Caco-2 (cell line): ENCODE measurements around the gene SEC61B. TPM values are rescaled to one million over a fixed set of nuclear protein-coding genes. Genes with fewer than 3 reads are reported as not detected.

ENCODE experiments used
- BruUV-seq: library from RNA; stranded (reverse); fragments of 400-500 nt; replicated peaks from 2 replicates; lab custom pipeline; 2021; lab: Mats Ljungman, UMichigan
- CTCF ChIA-PET: fragments of 300-600 bp; sonication (Branson Sonifier 250); formaldehyde crosslinking; loops from one replicate; lab custom pipeline; 2022; ENCODE audit warnings: antibody characterized with exemption; lab: Charles Lee
- POLR2A ChIA-PET: fragments of 300-600 bp; sonication (Branson Sonifier 250); formaldehyde crosslinking; loops from one replicate; lab custom pipeline; 2022; ENCODE audit warnings: antibody characterized with exemption; lab: Charles Lee
- DNase-seq, 2 experiments: peaks; one replicate each; pipeline versions ENCODE4 v3.0.0 to v3.0.0-alpha.2; 2020 to 2022
- H3K27me3 ChIP-seq: replicated peaks from 2 replicates; pipeline ENCODE4 v1.6.0; 2011; ENCODE audit warnings: low read length; ENCODE audit not compliant: control insufficient read depth, insufficient read depth
- H3K36me3 ChIP-seq: 2 replicates; pipeline ENCODE4 v1.5.1; 2011; ENCODE audit warnings: low read length; ENCODE audit not compliant: control insufficient read depth, insufficient read depth
- H3K4me1 ChIP-seq: fragments of 250-450 bp; sonication (Bioruptor Pico); 2 replicates; pipeline ENCODE4 v1.5.1; 2020; ENCODE audit warnings: mild to moderate bottlenecking
- H3K4me3 ChIP-seq: 2 replicates; pipeline ENCODE4 v1.5.1; 2011; ENCODE audit warnings: low read depth, mild to moderate bottlenecking, control low read depth, low read length
- H3K9me3 ChIP-seq: fragments of 250-450 bp; sonication (Bioruptor Pico); 2 replicates; pipeline ENCODE4 v1.5.1; 2020; ENCODE audit warnings: mild to moderate bottlenecking, moderate library complexity
- H3K27ac Mint-ChIP-seq: one replicate; pipeline ENCODE4 v1.8.0; 2022; ENCODE audit warnings: mixed read lengths; ENCODE audit not compliant: unreplicated experiment
- H3K27me3 Mint-ChIP-seq: one replicate; pipeline ENCODE4 v1.8.0; 2022; ENCODE audit warnings: mixed read lengths; ENCODE audit not compliant: insufficient read depth, unreplicated experiment
- H3K36me3 Mint-ChIP-seq: one replicate; pipeline ENCODE4 v1.8.0; 2022; ENCODE audit warnings: mild to moderate bottlenecking, mixed read lengths; ENCODE audit not compliant: insufficient read depth, unreplicated experiment
- H3K4me1 Mint-ChIP-seq: one replicate; pipeline ENCODE4 v1.8.0; 2022; ENCODE audit warnings: low read depth, mixed read lengths; ENCODE audit not compliant: unreplicated experiment
- H3K4me3 Mint-ChIP-seq: one replicate; pipeline ENCODE4 v1.8.0; 2022; ENCODE audit warnings: mild to moderate bottlenecking, moderate library complexity, mixed read lengths; ENCODE audit not compliant: unreplicated experiment
- H3K9me3 Mint-ChIP-seq: one replicate; pipeline ENCODE4 v1.8.0; 2022; ENCODE audit warnings: mixed read lengths; ENCODE audit not compliant: unreplicated experiment
- CTCF ChIP-seq, 2 experiments: fragments of 200-600 bp in 1 of 2; IDR thresholded peaks; 1 replicate in 1 of 2; 2 replicates in 1 of 2; pipeline versions ENCODE4 v1.5.1 to v1.8.0; 2011 to 2022; ENCODE audit warnings: antibody characterized with exemption in 1 of 2, control low read depth in 1 of 2, inconsistent platforms in 1 of 2, low read depth in 1 of 2, low read length in 1 of 2, mild to moderate bottlenecking in 1 of 2, moderate library complexity in 1 of 2; ENCODE audit not compliant: insufficient read depth in 1 of 2, severe bottlenecking in 1 of 2, unreplicated experiment in 1 of 2
- intact Hi-C: fragments of 100-400 bp; cut with micrococcal nuclease; formaldehyde crosslinking; loops from one replicate; pipeline ENCODE4 v1.10.0; 2022; ENCODE audit not compliant: unreplicated experiment
- total RNA-seq: library from RNA; stranded (reverse); gene quantifications from 2 replicates; pipeline ENCODE4 v1.2.3, GENCODE V29; 2022

Gene SEC61B
- total RNA-seq, 1 experiment from 2014 or later: 170 TPM

- Mint-ChIP-seq H3K36me3 (no peaks in the 10 kb centered on the region), H3K4me1 (peaks cover 11% of the 10 kb centered on the region), H3K4me3 (no peak overlapping the region), H3K27me3 (peaks cover 12% of the 10 kb centered on the region), H3K9me3 (no peaks in the 10 kb centered on the region), H3K27ac (no peak overlapping the region)
- BruUV-seq: no TSS peak
- H3K27me3 ChIP-seq: no peaks in the 10 kb centered on the region
- no peaks in the 10 kb centered on the region for H3K4me1 ChIP-seq
- H3K9me3 ChIP-seq: no peaks in the 10 kb centered on the region
- no peaks in the 10 kb centered on the region for H3K36me3 ChIP-seq
- ChIA-PET POLR2A (no interaction called here), CTCF (no interaction called here)
- intact Hi-C loops: loop anchor here (10.0 kb wide), 1 partner anchor 172 kb away; no protein-coding TSS in a partner anchor
- H3K4me3 ChIP-seq: no peak overlapping the region
- TF ChIP-seq CTCF (IDR thresholded peaks at IDR 0.05; ENCODE audit: insufficient read depth in 1 of 2, low read depth in 1 of 2, low read length in 1 of 2, severe bottlenecking in 1 of 2, unreplicated experiment in 1 of 2): no peak
- no peak for DNase-seq
Measured at GRCh38 chr9:99262949-99263418, 40.9 kb downstream of the SEC61B start.

DNA sequence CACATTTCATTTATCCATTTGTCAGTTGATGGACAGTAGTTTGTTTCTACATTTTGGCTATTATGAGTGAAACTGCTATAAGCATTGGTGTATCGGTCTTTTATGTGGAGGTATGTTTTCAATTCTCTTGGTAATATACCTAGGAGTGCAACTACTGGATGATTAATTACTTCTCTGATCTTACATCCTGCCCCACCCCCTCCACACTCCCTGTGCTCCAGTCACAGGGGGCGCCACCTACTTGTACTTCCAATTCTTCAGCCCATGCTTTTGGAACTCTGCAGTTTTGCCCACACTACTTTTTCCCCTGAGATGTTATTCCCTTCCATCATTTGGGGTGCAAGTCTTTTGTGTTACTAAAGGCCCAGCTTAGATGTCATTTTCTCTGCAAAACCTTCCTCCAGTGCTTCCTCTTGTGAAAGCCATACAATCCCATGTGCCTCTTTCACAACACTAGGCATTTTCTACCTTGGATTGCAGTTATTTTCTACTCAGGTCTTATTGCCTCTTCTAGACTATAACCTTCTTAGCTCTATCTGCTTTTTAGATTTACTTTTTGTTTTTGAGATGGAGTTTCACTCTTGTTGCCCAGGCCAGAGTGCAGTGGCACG lies 42.1 kb downstream of the SEC61B start:
- no peaks in the 10 kb centered on the region for H3K9me3 ChIP-seq
- H3K4me1 ChIP-seq: no peaks in the 10 kb centered on the region
- BruUV-seq: no TSS peak
- H3K4me3 Mint-ChIP-seq: no peak overlapping the region
- no peak overlapping the region for H3K4me3 ChIP-seq
- no peak for DNase-seq
- no peaks in the 10 kb centered on the region for H3K36me3 ChIP-seq
- H3K27me3 Mint-ChIP-seq: peaks cover 12% of the 10 kb centered on the region
- H3K9me3 Mint-ChIP-seq: no peaks in the 10 kb centered on the region
- H3K27me3 ChIP-seq: no peaks in the 10 kb centered on the region
- intact Hi-C loops: loop anchor here (10.0 kb wide), 1 partner anchor 171 kb away; no protein-coding TSS in a partner anchor
- H3K4me1 Mint-ChIP-seq: peaks cover 11% of the 10 kb centered on the region
- CTCF ChIA-PET: no interaction called here
- TF ChIP-seq CTCF (IDR thresholded peaks at IDR 0.05; ENCODE audit: insufficient read depth in 1 of 2, low read depth in 1 of 2, low read length in 1 of 2, severe bottlenecking in 1 of 2, unreplicated experiment in 1 of 2): no peak
- POLR2A ChIA-PET: no interaction called here
- no peak overlapping the region for H3K27ac Mint-ChIP-seq
- no peaks in the 10 kb centered on the region for H3K36me3 Mint-ChIP-seq

DNA sequence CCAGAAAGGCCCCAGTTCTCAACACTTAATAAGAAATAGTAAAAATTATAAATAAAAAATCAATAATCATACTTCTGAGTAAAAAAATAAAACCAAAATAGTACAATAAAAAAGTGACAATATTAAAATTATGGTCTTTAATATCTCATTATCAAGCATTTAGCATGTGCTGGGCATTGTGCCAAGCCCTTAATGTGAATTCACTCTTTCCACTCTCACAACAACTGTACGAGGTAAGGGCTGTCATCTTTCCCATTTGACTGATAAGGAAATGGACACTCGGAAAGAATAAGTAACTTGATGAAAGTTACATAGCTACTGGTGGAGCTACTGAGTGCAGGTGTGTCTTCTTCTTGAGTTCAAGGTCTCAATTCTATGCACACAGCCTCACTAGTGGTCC lies 43.6 kb downstream of the SEC61B start:
- Mint-ChIP-seq H3K4me1 (peaks cover 11% of the 10 kb centered on the region), H3K36me3 (no peaks in the 10 kb centered on the region), H3K9me3 (no peaks in the 10 kb centered on the region), H3K27ac (no peak overlapping the region), H3K27me3 (peaks cover 12% of the 10 kb centered on the region), H3K4me3 (no peak overlapping the region)
- intact Hi-C loops: loop anchor here (1.0 to 10.0 kb wide), 2 partner anchors 169 to 763 kb away; no protein-coding TSS in a partner anchor
- Histone ChIP-seq H3K4me1 (no peaks in the 10 kb centered on the region), H3K9me3 (no peaks in the 10 kb centered on the region), H3K36me3 (no peaks in the 10 kb centered on the region), H3K4me3 (no peak overlapping the region), H3K27me3 (no peaks in the 10 kb centered on the region)
- no TSS peak for BruUV-seq
- TF ChIP-seq CTCF (IDR thresholded peaks at IDR 0.05; ENCODE audit: insufficient read depth in 1 of 2, low read depth in 1 of 2, low read length in 1 of 2, severe bottlenecking in 1 of 2, unreplicated experiment in 1 of 2): no peak
- no peak for DNase-seq
- CTCF ChIA-PET: no interaction called here
- POLR2A ChIA-PET: no interaction called here
